Memory B cell (primary cell): ENCODE measurements around the gene GHRH.
A peak's percentile ranks its signal among the peaks of the same experiment; 100 is the strongest.

Source experiments
- ATAC-seq: fragments of 150-1000 bp; cut with Tn5 transposase; 2 replicates; pipeline ENCODE4 v1.10.0; 2021; ENCODE audit warnings: low read depth, mild to moderate bottlenecking, moderate library complexity
- DNase-seq, 2 donors: peaks; one replicate each; pipeline ENCODE4 v3.0.0; 2022; ENCODE audit warnings: low spot score in 2 of 2
- H3K27ac Mint-ChIP-seq: one replicate; pipeline ENCODE4 v1.8.0; 2022; ENCODE audit warnings: mild to moderate bottlenecking, moderate library complexity, mixed read lengths
- H3K27me3 Mint-ChIP-seq: one replicate; pipeline ENCODE4 v1.8.0; 2022; ENCODE audit warnings: mixed read lengths
- H3K36me3 Mint-ChIP-seq: one replicate; pipeline ENCODE4 v1.8.0; 2022; ENCODE audit warnings: mild to moderate bottlenecking, mixed read lengths
- H3K4me1 Mint-ChIP-seq: one replicate; pipeline ENCODE4 v1.8.0; 2022; ENCODE audit warnings: mixed read lengths
- H3K4me3 Mint-ChIP-seq: one replicate; pipeline ENCODE4 v1.8.0; 2022; ENCODE audit warnings: mild to moderate bottlenecking, moderate library complexity, mixed read lengths
- H3K9me3 Mint-ChIP-seq: one replicate; pipeline ENCODE4 v1.8.0; 2022; ENCODE audit warnings: mixed read lengths

Gene GHRH

DNA sequence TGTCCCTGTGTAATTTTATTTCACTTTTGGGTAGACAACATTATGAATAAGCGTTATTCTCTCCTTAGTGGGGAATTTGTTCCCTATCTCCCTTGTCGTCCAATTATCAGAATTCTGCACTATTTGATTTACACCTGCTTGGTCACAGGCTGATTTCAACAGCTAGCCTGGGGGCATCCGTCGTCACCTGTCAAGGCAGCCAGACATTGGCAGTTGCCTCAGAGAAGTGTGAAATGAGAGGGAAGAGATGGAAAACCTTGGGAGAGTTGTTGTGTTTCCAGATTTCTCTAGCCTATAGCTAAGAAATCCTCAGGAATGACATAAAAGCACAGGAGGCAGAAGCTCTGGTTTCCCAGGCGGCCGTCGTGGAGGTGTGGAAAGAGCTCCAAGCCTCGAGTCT lies 891 bp upstream of the GHRH start:
- Mint-ChIP-seq H3K27me3 (peaks cover 3% of the 10 kb centered on the region), H3K4me3 (no peak overlapping the region), H3K27ac (no peak overlapping the region), H3K9me3 (no peaks in the 10 kb centered on the region), H3K4me1 (peaks cover 3% of the 10 kb centered on the region), H3K36me3 (no peaks in the 10 kb centered on the region)
- ATAC-seq, result no peak
- DNase-seq, result no peak

- no peaks in the 10 kb centered on the region for H3K9me3 Mint-ChIP-seq
- H3K36me3 Mint-ChIP-seq, result no peaks in the 10 kb centered on the region
- no peak overlapping the region for H3K4me3 Mint-ChIP-seq
- H3K4me1 Mint-ChIP-seq, result peaks cover 3% of the 10 kb centered on the region
- DNase-seq, result no peak
- H3K27ac Mint-ChIP-seq, result no peak overlapping the region
- peaks cover 3% of the 10 kb centered on the region for H3K27me3 Mint-ChIP-seq
- no peak for ATAC-seq
Observed at GRCh38 chr20:37260923-37261322, 691 bp downstream of the GHRH start.

- DNase-seq (no peak), ATAC-seq (no peak)
- Mint-ChIP-seq H3K4me1 (no peaks in the 10 kb centered on the region), H3K27me3 (peaks cover 3% of the 10 kb centered on the region), H3K36me3 (no peaks in the 10 kb centered on the region), H3K4me3 (no peak overlapping the region), H3K9me3 (no peaks in the 10 kb centered on the region), H3K27ac (no peak overlapping the region)
Observed at GRCh38 chr20:37259865-37260264, 1.7 kb downstream of the GHRH start.

DNA sequence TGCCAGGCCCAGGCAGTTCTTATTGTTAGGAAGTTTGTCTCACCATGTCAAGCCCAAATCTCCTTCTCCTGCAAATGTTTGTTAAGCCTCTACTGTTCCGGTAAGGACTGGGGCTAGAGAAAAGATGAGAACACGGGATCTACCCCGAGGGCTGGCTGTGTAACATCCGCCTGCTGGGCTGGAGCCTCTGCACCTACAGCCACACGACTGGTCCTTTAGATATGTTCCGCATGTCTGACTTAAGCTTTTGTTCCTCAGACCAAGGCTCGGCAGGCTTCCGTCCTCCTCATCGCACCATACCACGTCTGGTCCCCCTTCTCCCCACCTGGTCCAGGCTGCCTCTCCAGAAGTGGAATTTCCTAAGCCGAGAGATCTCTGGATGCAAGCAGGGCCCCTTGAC lies 2.6 kb downstream of the GHRH start:
- DNase-seq, result no peak
- Mint-ChIP-seq H3K4me3 (no peak overlapping the region), H3K27me3 (peaks cover 5% of the 10 kb centered on the region), H3K4me1 (peaks cover 2% of the 10 kb centered on the region), H3K36me3 (no peaks in the 10 kb centered on the region), H3K27ac (no peak overlapping the region), H3K9me3 (no peaks in the 10 kb centered on the region)
- ATAC-seq, result no peak

DNA sequence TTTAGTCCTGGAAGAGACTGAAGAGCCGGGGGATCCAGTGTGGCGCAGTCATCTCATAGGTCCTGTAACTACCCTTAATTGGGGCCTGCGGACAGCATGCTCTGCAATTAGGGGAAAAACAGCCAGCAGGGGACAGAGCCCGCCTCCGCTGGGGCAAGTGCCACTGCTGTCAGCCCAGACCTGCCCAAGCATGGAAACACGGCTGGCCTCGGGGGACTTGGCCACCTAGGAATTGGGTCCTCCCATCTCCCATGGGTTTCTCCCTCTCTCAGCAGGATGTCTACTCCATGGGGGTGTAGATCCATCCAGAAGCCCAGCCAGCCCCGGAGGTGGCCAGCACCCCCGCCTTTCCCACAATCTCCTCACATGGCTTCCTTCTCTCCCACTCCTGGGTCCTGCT lies 3.6 kb downstream of the GHRH start:
- H3K27me3 Mint-ChIP-seq, result peaks cover 5% of the 10 kb centered on the region
- no peak for ATAC-seq
- H3K27ac Mint-ChIP-seq, result no peak overlapping the region
- H3K4me1 Mint-ChIP-seq, result peaks cover 2% of the 10 kb centered on the region
- H3K36me3 Mint-ChIP-seq, result no peaks in the 10 kb centered on the region
- H3K4me3 Mint-ChIP-seq, result no peak overlapping the region
- DNase-seq, result no peak
- H3K9me3 Mint-ChIP-seq, result no peaks in the 10 kb centered on the region

DNA sequence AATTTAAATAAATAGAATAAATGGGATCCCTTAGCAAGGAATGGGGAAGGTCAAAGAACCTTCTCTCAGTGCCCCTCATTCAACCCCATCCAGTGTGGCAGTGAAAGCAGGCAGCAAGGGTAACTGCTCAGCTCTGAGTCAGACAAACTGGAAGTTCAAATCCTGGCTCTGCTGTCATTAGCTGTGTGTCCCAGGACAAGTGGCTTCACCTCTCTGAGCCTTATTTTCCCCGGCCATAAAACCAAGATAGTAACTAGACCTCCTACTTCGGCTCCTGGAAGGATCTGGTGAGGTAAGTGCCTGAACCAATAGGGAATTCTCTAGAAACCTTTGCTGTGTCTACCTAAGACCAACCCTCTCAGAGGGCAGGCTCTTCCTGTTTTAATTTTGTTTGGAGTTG lies 4.1 kb downstream of the GHRH start:
- peaks cover 4% of the 10 kb centered on the region for H3K27me3 Mint-ChIP-seq
- ATAC-seq, result no peak
- no peak overlapping the region for H3K27ac Mint-ChIP-seq
- peaks cover 2% of the 10 kb centered on the region for H3K4me1 Mint-ChIP-seq
- no peak overlapping the region for H3K4me3 Mint-ChIP-seq
- DNase-seq, result no peak
- no peaks in the 10 kb centered on the region for H3K36me3 Mint-ChIP-seq
- H3K9me3 Mint-ChIP-seq, result no peaks in the 10 kb centered on the region

DNA sequence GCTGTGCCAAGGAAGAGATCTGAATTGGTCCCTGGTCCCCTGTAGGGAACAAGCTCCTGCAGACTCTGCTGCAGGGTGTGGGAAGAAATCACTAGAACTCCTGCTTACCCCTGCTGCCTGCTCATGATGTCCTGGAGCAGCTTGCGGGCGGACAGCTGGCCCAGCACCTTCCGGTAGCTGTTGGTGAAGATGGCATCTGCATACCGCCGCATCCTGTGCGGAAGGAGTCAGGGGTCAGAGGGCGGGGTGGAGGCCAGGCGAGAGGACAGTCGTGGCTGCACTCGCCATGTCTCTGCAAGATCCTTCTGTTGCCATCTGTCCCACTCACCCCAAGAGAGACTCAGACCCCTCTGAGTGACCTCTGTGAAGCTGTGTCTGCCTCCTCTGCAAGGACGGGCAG lies 5.3 kb downstream of the GHRH start:
- Mint-ChIP-seq H3K4me1 (peaks cover 2% of the 10 kb centered on the region), H3K9me3 (no peaks in the 10 kb centered on the region), H3K4me3 (no peak overlapping the region), H3K27ac (no peak overlapping the region), H3K36me3 (no peaks in the 10 kb centered on the region), H3K27me3 (peaks cover 2% of the 10 kb centered on the region)
- no peak for DNase-seq
- ATAC-seq, result no peak

DNA sequence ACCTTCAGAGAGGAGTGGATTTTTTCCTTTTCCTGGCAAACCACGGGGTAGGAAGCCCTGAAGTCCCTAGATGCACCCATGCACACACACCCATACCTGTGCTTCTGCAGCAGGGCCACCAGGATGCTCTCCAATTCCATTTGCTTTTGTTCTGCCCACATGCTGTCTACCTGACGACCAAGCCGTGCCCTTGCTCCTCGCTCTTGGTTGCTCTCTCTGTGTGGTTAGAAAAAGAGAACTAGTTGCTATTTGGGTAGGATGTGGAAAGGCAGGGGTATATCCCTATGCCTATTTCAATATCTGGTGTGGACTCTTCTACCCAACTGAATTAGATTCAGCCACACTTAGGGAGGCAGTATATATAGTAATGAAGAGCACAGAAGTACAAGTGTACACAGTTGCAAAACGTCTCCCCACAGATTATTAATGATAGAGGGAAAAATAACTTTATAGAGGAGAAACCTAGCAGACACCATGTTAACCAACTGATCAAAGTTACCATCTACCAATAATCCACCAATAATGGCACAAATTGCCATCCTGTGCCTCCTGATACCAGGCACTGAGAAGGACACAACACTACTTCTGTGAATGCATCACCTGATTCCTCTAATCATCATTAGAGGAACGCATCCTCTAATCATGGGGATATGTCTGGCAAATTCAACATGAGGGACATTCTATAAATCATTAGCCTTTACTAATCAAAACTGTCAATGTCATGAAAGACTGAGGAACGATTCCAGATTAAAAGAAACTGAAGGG lies 7.3 kb downstream of the GHRH start:
- Mint-ChIP-seq H3K4me1 (peaks cover 2% of the 10 kb centered on the region), H3K27me3 (peaks cover 2% of the 10 kb centered on the region), H3K9me3 (no peaks in the 10 kb centered on the region), H3K4me3 (no peak overlapping the region), H3K27ac (no peak overlapping the region), H3K36me3 (no peaks in the 10 kb centered on the region)
- DNase-seq (no peak), ATAC-seq (peak; percentile 38)

- H3K4me1 Mint-ChIP-seq, result peaks cover 2% of the 10 kb centered on the region
- DNase-seq (no peak), ATAC-seq (no peak)
- no peak overlapping the region for H3K4me3 Mint-ChIP-seq
- H3K36me3 Mint-ChIP-seq, result no peaks in the 10 kb centered on the region
- no peak overlapping the region for H3K27ac Mint-ChIP-seq
- no peaks in the 10 kb centered on the region for H3K9me3 Mint-ChIP-seq
- peaks cover 2% of the 10 kb centered on the region for H3K27me3 Mint-ChIP-seq
Observed at GRCh38 chr20:37253087-37253486, 8.5 kb downstream of the GHRH start.

DNA sequence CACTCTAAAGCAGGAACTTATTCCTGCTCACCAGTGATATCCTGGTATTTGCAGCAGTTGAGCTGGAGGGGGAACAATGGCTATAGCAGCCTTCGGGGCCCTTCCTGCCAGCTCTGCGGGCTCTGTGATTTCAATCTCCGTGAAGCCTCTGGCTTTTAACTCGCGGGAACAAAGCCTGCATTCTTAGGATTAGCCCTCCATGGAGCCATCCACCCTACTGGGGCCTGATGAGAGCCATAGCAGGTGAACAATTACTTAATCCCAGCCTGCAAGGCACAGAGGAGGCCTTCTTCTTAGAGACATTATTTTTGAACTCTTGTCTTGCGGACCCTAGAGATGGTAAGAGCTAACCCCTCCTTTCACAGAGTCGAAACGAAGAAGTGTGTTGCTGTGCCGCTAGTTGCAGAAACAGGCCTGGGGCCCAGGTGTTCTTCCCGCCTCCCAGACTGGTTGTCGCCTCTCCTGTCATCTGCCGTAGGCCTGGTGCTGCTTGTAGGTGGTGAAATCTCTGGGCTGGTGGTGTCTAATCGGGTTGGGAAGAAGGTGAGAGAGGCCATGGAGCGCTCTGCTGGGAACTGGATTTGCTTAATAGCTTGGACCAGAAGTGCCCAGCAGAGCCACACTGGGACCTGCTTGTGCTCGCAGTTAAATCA lies 9.7 kb downstream of the GHRH start:
- no peak for DNase-seq
- Mint-ChIP-seq H3K4me3 (no peak overlapping the region), H3K9me3 (no peaks in the 10 kb centered on the region), H3K36me3 (no peaks in the 10 kb centered on the region), H3K27me3 (peaks cover 2% of the 10 kb centered on the region), H3K4me1 (peaks cover 2% of the 10 kb centered on the region), H3K27ac (no peak overlapping the region)
- no peak for ATAC-seq

DNA sequence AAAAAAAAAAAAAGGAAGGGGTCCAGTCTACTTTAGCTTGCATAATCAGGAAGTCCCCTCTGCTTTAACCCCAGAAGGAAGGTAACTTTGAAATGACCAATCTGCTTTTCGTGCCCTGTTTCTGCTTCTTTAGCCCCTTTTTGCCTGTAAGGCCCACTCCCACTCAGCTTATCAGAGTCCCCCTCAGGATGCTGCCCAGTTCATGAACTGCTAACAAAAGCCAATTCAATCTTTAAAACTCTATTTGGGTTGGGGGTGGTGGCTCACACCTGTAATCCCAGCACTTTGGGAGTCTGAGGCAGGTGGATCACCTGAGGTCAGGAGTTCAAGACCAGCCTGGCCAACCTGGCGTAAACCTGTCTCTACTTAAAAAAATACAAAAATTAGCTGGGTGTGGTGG lies 12.3 kb downstream of the GHRH start:
- no peak for ATAC-seq
- no peaks in the 10 kb centered on the region for H3K9me3 Mint-ChIP-seq
- peaks cover 2% of the 10 kb centered on the region for H3K4me1 Mint-ChIP-seq
- no peaks in the 10 kb centered on the region for H3K36me3 Mint-ChIP-seq
- H3K27ac Mint-ChIP-seq, result no peak overlapping the region
- peaks cover 2% of the 10 kb centered on the region for H3K27me3 Mint-ChIP-seq
- no peak overlapping the region for H3K4me3 Mint-ChIP-seq
- no peak for DNase-seq

- Mint-ChIP-seq H3K27me3 (no peaks in the 10 kb centered on the region), H3K4me1 (no peaks in the 10 kb centered on the region), H3K4me3 (no peak overlapping the region), H3K27ac (peak overlapping the region; percentile 5), H3K9me3 (no peaks in the 10 kb centered on the region), H3K36me3 (peaks cover 8% of the 10 kb centered on the region)
- DNase-seq (no peak), ATAC-seq (no peak)
Observed at GRCh38 chr20:37247547-37247946, 14.1 kb downstream of the GHRH start.

GRCh38 chr20:37246736-37247135 lies 14.9 kb downstream of the GHRH start:
- DNase-seq (no peak), ATAC-seq (no peak)
- Mint-ChIP-seq H3K27ac (no peak overlapping the region), H3K9me3 (no peaks in the 10 kb centered on the region), H3K27me3 (no peaks in the 10 kb centered on the region), H3K4me3 (no peak overlapping the region), H3K36me3 (peaks cover 10% of the 10 kb centered on the region), H3K4me1 (no peaks in the 10 kb centered on the region)

- no peaks in the 10 kb centered on the region for H3K9me3 Mint-ChIP-seq
- ATAC-seq (no peak), DNase-seq (no peak)
- no peaks in the 10 kb centered on the region for H3K4me1 Mint-ChIP-seq
- H3K4me3 Mint-ChIP-seq, result no peak overlapping the region
- peaks cover 21% of the 10 kb centered on the region for H3K36me3 Mint-ChIP-seq
- no peaks in the 10 kb centered on the region for H3K27me3 Mint-ChIP-seq
- no peak overlapping the region for H3K27ac Mint-ChIP-seq
Observed at GRCh38 chr20:37245216-37246150, 16.1 kb downstream of the GHRH start.
